NT2/D1 (cell line): Measurements from ENCODE around the gene TNFAIP1.

Experiments
- SUZ12 ChIP-seq: IDR thresholded peaks from 2 replicates; pipeline ENCODE4 v1.6.1; 2011; ENCODE audit not compliant: insufficient read length, insufficient read depth; ENCODE audit errors: extremely low read depth
- YY1 ChIP-seq: IDR thresholded peaks from 2 replicates; pipeline ENCODE4 v1.6.1; 2011; ENCODE audit not compliant: insufficient read length, insufficient read depth
- ZNF274 ChIP-seq: IDR thresholded peaks from 2 replicates; pipeline ENCODE4 v1.6.1; 2011; ENCODE audit warnings: mild to moderate bottlenecking, low read depth, low read length

DNA sequence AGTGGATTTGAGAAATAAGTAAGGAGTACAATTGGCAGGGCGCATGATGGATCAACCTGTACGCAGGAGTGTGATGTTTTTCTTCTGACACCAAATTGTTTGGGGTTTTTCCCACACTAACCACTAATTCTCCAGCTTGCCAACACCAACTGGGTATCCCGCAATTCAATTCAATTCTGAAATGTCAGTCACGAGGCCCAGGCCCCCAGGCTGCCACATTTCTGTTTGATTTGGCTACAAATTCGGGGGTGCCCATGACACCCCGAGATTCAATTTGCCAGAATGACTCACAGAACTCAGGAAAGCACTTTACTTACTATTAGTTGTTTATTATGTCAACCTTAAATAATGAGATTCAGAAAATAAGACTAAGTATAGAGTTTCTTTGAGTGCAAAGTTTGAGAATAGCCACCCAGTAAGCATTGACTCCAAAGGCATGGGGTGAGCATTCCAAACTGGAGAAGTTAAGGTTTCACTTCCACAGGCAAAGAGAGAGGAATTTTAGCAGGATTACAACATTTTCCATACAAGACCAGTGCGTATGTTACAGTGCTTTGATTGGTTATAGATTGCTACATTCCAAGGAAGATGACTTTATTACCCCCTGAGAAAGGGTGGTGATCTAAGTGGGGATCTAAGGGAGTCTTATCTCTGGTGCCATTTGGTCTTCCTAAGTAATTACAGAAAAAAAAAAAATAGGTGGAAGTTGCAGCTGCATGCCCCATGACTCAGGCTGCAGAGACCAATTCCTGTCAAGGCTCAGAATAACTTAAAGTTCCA, 59.0 kb downstream of the TNFAIP1 start:
- no peak for TF ChIP-seq ZNF274
- no peak for TF ChIP-seq SUZ12
- TF ChIP-seq YY1 = no peak
